MM.1S (cell line): ENCODE measurements around the gene NDUFAF5.

Experiments
- DNase-seq: peaks from one replicate; pipeline ENCODE4 v3.0.0-alpha.2; 2015
- H2AFZ ChIP-seq: fragments of 300-600 bp; sonication (generic); 2 replicates; pipeline ENCODE4 v1.6.0; 2016; ENCODE audit warnings: antibody characterized with exemption, low read length
- H3F3A ChIP-seq: fragments of 300-600 bp; sonication (generic); 2 replicates; pipeline ENCODE4 v1.6.1; 2016; ENCODE audit warnings: mild to moderate bottlenecking, antibody characterized with exemption, low read length, moderate library complexity, mixed read lengths; ENCODE audit not compliant: insufficient read depth
- H3K27ac ChIP-seq: fragments of 300-600 bp; sonication (generic); 2 replicates; pipeline ENCODE4 v1.5.1; 2016; ENCODE audit warnings: mild to moderate bottlenecking, low read length
- H3K27me3 ChIP-seq: fragments of 300-600 bp; sonication (generic); replicated peaks from 2 replicates; pipeline ENCODE4 v1.6.0; 2016; ENCODE audit warnings: low read length; ENCODE audit not compliant: insufficient read depth
- H3K36me3 ChIP-seq: fragments of 300-600 bp; sonication (generic); replicated peaks from 2 replicates; pipeline ENCODE4 v1.6.1; 2016; ENCODE audit warnings: mild to moderate bottlenecking, low read length, mixed read lengths; ENCODE audit not compliant: insufficient read depth
- H3K4me1 ChIP-seq: fragments of 300-600 bp; sonication (generic); 2 replicates; pipeline ENCODE4 v1.6.1; 2016; ENCODE audit warnings: low read length, mixed read lengths
- H3K4me2 ChIP-seq: fragments of 300-600 bp; sonication (generic); 2 replicates; pipeline ENCODE4 v1.6.0; 2016; ENCODE audit warnings: low read depth, low read length
- H3K4me3 ChIP-seq: fragments of 300-600 bp; sonication (generic); 2 replicates; pipeline ENCODE4 v1.5.1; 2016; ENCODE audit warnings: low read length, mixed read lengths
- H3K79me2 ChIP-seq: fragments of 300-600 bp; sonication (generic); 2 replicates; pipeline ENCODE4 v1.6.1; 2016; ENCODE audit warnings: mixed run types, low read length, mixed read lengths
- H3K9ac ChIP-seq: fragments of 300-600 bp; sonication (generic); 2 replicates; pipeline ENCODE4 v1.6.1; 2016; ENCODE audit warnings: low read length, mixed read lengths
- H3K9me2 ChIP-seq: fragments of 300-600 bp; sonication (generic); replicated peaks from 2 replicates; pipeline ENCODE4 v1.6.1; 2016; ENCODE audit warnings: mild to moderate bottlenecking, low read length, mixed read lengths; ENCODE audit not compliant: insufficient read depth
- H3K9me3 ChIP-seq: fragments of 300-600 bp; sonication (generic); replicated peaks from 2 replicates; pipeline ENCODE4 v1.6.1; 2016; ENCODE audit warnings: mild to moderate bottlenecking, low read length, mixed read lengths; ENCODE audit not compliant: insufficient read depth
- H4K20me1 ChIP-seq: fragments of 300-600 bp; sonication (generic); 2 replicates; pipeline ENCODE4 v1.6.1; 2016; ENCODE audit warnings: mild to moderate bottlenecking, low read length, moderate library complexity, mixed read lengths; ENCODE audit not compliant: insufficient read depth
- CTCF ChIP-seq: fragments of 300-600 bp; sonication (generic); IDR thresholded peaks from 2 replicates; pipeline ENCODE4 v1.5.1; 2016; ENCODE audit warnings: antibody characterized with exemption, low read length, mixed read lengths
- EZH2 ChIP-seq: fragments of 300-600 bp; sonication (generic); optimal IDR thresholded peaks from 2 replicates; pipeline ENCODE3; 2017; ENCODE audit warnings: low read depth, mild to moderate bottlenecking, antibody characterized with exemption, low read length, mixed read lengths
- EZH2phosphoT487 ChIP-seq: fragments of 300-600 bp; sonication (generic); IDR thresholded peaks from 2 replicates; pipeline ENCODE4 v1.6.1; 2018; ENCODE audit warnings: antibody characterized with exemption, low read length

The NDUFAF5 gene

GRCh38 chr20:13794667-13795066 lies 9.8 kb downstream of the NDUFAF5 start:
- Histone ChIP-seq H3K4me3 (no peak overlapping the region), H3K4me1 (no peaks in the 10 kb centered on the region), H3F3A (no peaks in the 10 kb centered on the region), H4K20me1 (no peaks in the 10 kb centered on the region), H3K27me3 (no peaks in the 10 kb centered on the region), H3K9me3 (no peaks in the 10 kb centered on the region), H3K9ac (no peak overlapping the region), H3K4me2 (no peak overlapping the region), H3K79me2 (peaks cover 14% of the 10 kb centered on the region), H3K36me3 (peaks cover 17% of the 10 kb centered on the region; the same call in 1 of the 2 replicates), H2AFZ (no peak overlapping the region), H3K27ac (no peak overlapping the region), H3K9me2 (no peaks in the 10 kb centered on the region)
- TF ChIP-seq EZH2 (no peak), EZH2phosphoT487 (no peak)
- no peak for DNase-seq

- Histone ChIP-seq H3K4me1 (no peaks in the 10 kb centered on the region), H3K36me3 (peaks cover 2% of the 10 kb centered on the region; the same call in 1 of the 2 replicates), H3K79me2 (no peaks in the 10 kb centered on the region), H3K27ac (no peak overlapping the region), H3K9me3 (no peaks in the 10 kb centered on the region), H3F3A (no peaks in the 10 kb centered on the region), H2AFZ (no peak overlapping the region), H4K20me1 (no peaks in the 10 kb centered on the region), H3K4me2 (no peak overlapping the region), H3K9ac (no peak overlapping the region), H3K27me3 (no peaks in the 10 kb centered on the region), H3K4me3 (no peak overlapping the region), H3K9me2 (no peaks in the 10 kb centered on the region)
- no peak for DNase-seq
- TF ChIP-seq CTCF (no peak), EZH2 (no peak)
These were observed 14.2 kb downstream of the NDUFAF5 start for GRCh38 chr20:13799040-13799439.

GRCh38 chr20:13799974-13800373 lies 15.1 kb downstream of the NDUFAF5 start:
- Histone ChIP-seq H2AFZ (no peak overlapping the region), H3K4me1 (no peaks in the 10 kb centered on the region), H3K4me2 (no peak overlapping the region), H3K9me3 (no peaks in the 10 kb centered on the region), H3K9ac (no peak overlapping the region), H3K27me3 (no peaks in the 10 kb centered on the region), H3K9me2 (no peaks in the 10 kb centered on the region), H3K27ac (no peak overlapping the region), H3K36me3 (peaks cover 2% of the 10 kb centered on the region; the same call in 1 of the 2 replicates), H3F3A (no peaks in the 10 kb centered on the region), H3K4me3 (no peak overlapping the region), H3K79me2 (no peaks in the 10 kb centered on the region), H4K20me1 (no peaks in the 10 kb centered on the region)
- no peak for DNase-seq
- TF ChIP-seq CTCF (no peak), EZH2 (no peak), EZH2phosphoT487 (no peak)

GRCh38 chr20:13800728-13801134 lies 15.9 kb downstream of the NDUFAF5 start:
- H3K36me3 ChIP-seq: peaks cover 2% of the 10 kb centered on the region; the same call in 1 of the 2 replicates

More at GRCh38 chr20:13800728-13801134, 15.9 kb downstream of the NDUFAF5 start:
- Histone ChIP-seq H3K27ac (no peak overlapping the region), H3K79me2 (no peaks in the 10 kb centered on the region), H3K9me3 (no peaks in the 10 kb centered on the region), H3K9ac (no peak overlapping the region), H4K20me1 (no peaks in the 10 kb centered on the region), H3K9me2 (no peaks in the 10 kb centered on the region), H3F3A (no peaks in the 10 kb centered on the region), H3K4me2 (no peak overlapping the region), H2AFZ (no peak overlapping the region), H3K27me3 (no peaks in the 10 kb centered on the region), H3K4me1 (no peaks in the 10 kb centered on the region), H3K4me3 (no peak overlapping the region)
- TF ChIP-seq EZH2phosphoT487 (no peak), EZH2 (no peak), CTCF (no peak)
- DNase-seq: no peak
